NCI-H187 (cell line): ENCODE results near the gene SCFD1.
"Not testable (repeated sequence)": the region's sequence is repeated elsewhere in the genome, so short reads cannot be mapped to it uniquely, and the experiment has no call there.

Experiments
- DNase-seq, 2 experiments: peaks; one replicate each; lab custom pipeline; 2025; lab: John Stamatoyannopoulos, UW

The SCFD1 gene

GRCh38 chr14:30610787-30611343 lies 11.3 kb upstream of the SCFD1 start:
- DNase-seq = peak; percentile 4 to 59

- DNase-seq = no peak
These were observed 8.0 kb upstream of the SCFD1 start for GRCh38 chr14:30614155-30614554.

- DNase-seq = no peak
These were observed 1.9 kb upstream of the SCFD1 start for GRCh38 chr14:30620178-30620577.

- no peak for DNase-seq
These were observed 672 bp upstream of the SCFD1 start for GRCh38 chr14:30621354-30621939.

- DNase-seq = no peak
These were observed 1.5 kb downstream of the SCFD1 start for GRCh38 chr14:30623412-30624131.

GRCh38 chr14:30624132-30624423 lies 2.0 kb downstream of the SCFD1 start:
- no peak for DNase-seq

GRCh38 chr14:30625533-30625932 lies 3.4 kb downstream of the SCFD1 start:
- no peak for DNase-seq

GRCh38 chr14:30629432-30629831 lies 7.3 kb downstream of the SCFD1 start:
- DNase-seq = not testable (repeated sequence)

GRCh38 chr14:30630248-30630647 lies 8.1 kb downstream of the SCFD1 start:
- DNase-seq = no peak

- DNase-seq = no peak
These were observed 10.6 kb downstream of the SCFD1 start for GRCh38 chr14:30632730-30633129.

GRCh38 chr14:30638926-30639325 lies 16.8 kb downstream of the SCFD1 start:
- DNase-seq = no peak

GRCh38 chr14:30641207-30641606 lies 19.1 kb downstream of the SCFD1 start:
- DNase-seq = no peak

GRCh38 chr14:30644462-30644861 lies 22.3 kb downstream of the SCFD1 start:
- DNase-seq = not testable (repeated sequence)

- no peak for DNase-seq
These were observed 23.5 kb downstream of the SCFD1 start for GRCh38 chr14:30645600-30645999.

GRCh38 chr14:30648471-30648870 lies 26.4 kb downstream of the SCFD1 start:
- no peak for DNase-seq

GRCh38 chr14:30651937-30652336 lies 29.8 kb downstream of the SCFD1 start:
- no peak for DNase-seq

- DNase-seq = no peak
These were observed 33.0 kb downstream of the SCFD1 start for GRCh38 chr14:30655124-30655523.

- no peak for DNase-seq
These were observed 33.5 kb downstream of the SCFD1 start for GRCh38 chr14:30655658-30656057.

- DNase-seq = no peak
These were observed 34.1 kb downstream of the SCFD1 start for GRCh38 chr14:30656190-30656632.

GRCh38 chr14:30657050-30657449 lies 34.9 kb downstream of the SCFD1 start:
- DNase-seq = no peak

- no peak for DNase-seq
These were observed 35.6 kb downstream of the SCFD1 start for GRCh38 chr14:30657606-30658163.

- no peak for DNase-seq
These were observed 36.5 kb downstream of the SCFD1 start for GRCh38 chr14:30658645-30659044.

GRCh38 chr14:30669594-30669993 lies 47.5 kb downstream of the SCFD1 start:
- no peak for DNase-seq
